Kidney (tissue), 14 donors: ENCODE results near the gene CCDC107. TPM values are rescaled to one million over a fixed set of nuclear protein-coding genes. Genes with fewer than 3 reads are reported as not detected.

Experiments
- DNase-seq, 5 donors: peaks; one replicate each; pipeline ENCODE4 v3.0.0-alpha.2; 2013 to 2020
- FAIRE-seq: peaks from 2 replicates; lab custom pipeline; 2012; peaks lifted over from hg19 to GRCh38; lab: Jason Lieb, UNC
- H3K27ac ChIP-seq, 2 donors: one replicate each; pipeline ENCODE4 v1.7.0; 2013; ENCODE audit warnings: low read depth in 2 of 2, low read length in 2 of 2, inconsistent platforms in 1 of 2
- H3K27me3 ChIP-seq: one replicate; pipeline ENCODE4 v1.7.1; 2013; ENCODE audit warnings: low read length, inconsistent platforms; ENCODE audit not compliant: control insufficient read depth, insufficient read depth
- H3K36me3 ChIP-seq, 3 donors: one replicate each; pipeline versions ENCODE4 v1.7.0 to v1.7.1; 2013; ENCODE audit warnings: low read length in 3 of 3, control low read depth in 1 of 3, inconsistent platforms in 1 of 3; ENCODE audit not compliant: insufficient read depth in 3 of 3, control insufficient read depth in 2 of 3
- H3K4me1 ChIP-seq, 3 donors: one replicate each; pipeline versions ENCODE4 v1.7.0 to v1.7.1; 2013; ENCODE audit warnings: low read length in 3 of 3, inconsistent platforms in 1 of 3, low read depth in 1 of 3; ENCODE audit not compliant: control insufficient read depth in 2 of 3, insufficient read depth in 2 of 3
- H3K4me3 ChIP-seq, 3 donors: one replicate each; pipeline versions ENCODE4 v1.7.0 to v1.8.1; 2013; ENCODE audit warnings: low read length in 3 of 3, control low read depth in 1 of 3, inconsistent platforms in 1 of 3
- H3K9ac ChIP-seq, 3 donors: one replicate each; pipeline versions ENCODE4 v1.7.0 to v1.7.1; 2013; ENCODE audit warnings: low read length in 3 of 3, control low read depth in 1 of 3, inconsistent platforms in 1 of 3
- H3K9me3 ChIP-seq, 3 donors: one replicate each; pipeline versions ENCODE4 v1.7.0 to v1.7.1; 2013; ENCODE audit warnings: low read length in 3 of 3, control low read depth in 1 of 3, inconsistent platforms in 1 of 3; ENCODE audit not compliant: control insufficient read depth in 2 of 3, insufficient read depth in 1 of 3
- CTCF ChIP-seq: IDR thresholded peaks from 3 replicates; pipeline ENCODE4 v1.5.1; 2012; ENCODE audit warnings: mild to moderate bottlenecking, moderate library complexity, borderline replicate concordance; ENCODE audit not compliant: insufficient read depth; ENCODE audit errors: extremely low read depth
- intact Hi-C: fragments of 100-400 bp; cut with DNase I; formaldehyde crosslinking; loops from one replicate; pipeline ENCODE4 v1.11.1; 2022
- polyA plus RNA-seq: library from polyadenylated mRNA; stranded (reverse); fragments of 350-450 nt; fragmentation: Illumina TruSeq; extraction: RNeasy Lipid Tissue Mini Kit (QIAGEN cat#74804); gene quantifications from one replicate; pipeline ENCODE4 v1.2.3, GENCODE V29; 2014; ENCODE audit warnings: low read depth, low replicate concordance; ENCODE audit not compliant: insufficient read depth
- total RNA-seq: library from RNA; stranded (reverse); fragmentation: NEBNext Ultra II Directional; extraction: Animal tissue kit (Norgen Biotek cat#: 25700); gene quantifications from one replicate; pipeline ENCODE4 v1.2.1, GENCODE V29; 2021
- donor health status: control.
- donor health status: control.
- donor health status: control.
- donor health status: control.
- donor health status: control.
- donor health status: DM: yes; HTN: yes; CAD: no.
- donor health status: Normal renal cell carcinoma (clear cell type).

CCDC107 gene
- total and polyA plus RNA-seq, 2 donors from 2014 or later: 26.8 to 52.3 TPM

GRCh38 chr9:35690294-35690613 lies 32.2 kb downstream of the CCDC107 start:
- peak overlapping the region; percentile 85 for H3K27ac ChIP-seq
- H3K36me3 ChIP-seq: peaks cover 0 to 1% (median 0%) of the 10 kb centered on the region in 3 donors
- peak in 1 of 5 donors; percentile 49 for DNase-seq
- no peak for FAIRE-seq
- intact Hi-C loops: no loop called here
- peaks cover 0 to 5% (median 0%) of the 10 kb centered on the region in 3 donors for H3K4me1 ChIP-seq
- H3K4me3 ChIP-seq: peak overlapping the region; percentile 44 to 74 (median 45)
- no peaks in the 10 kb centered on the region for H3K9me3 ChIP-seq
- no peaks in the 10 kb centered on the region for H3K27me3 ChIP-seq
- H3K9ac ChIP-seq: peak overlapping the region; percentile 10 to 69 (median 55)
- TF ChIP-seq CTCF: no peak

- H3K27ac ChIP-seq: peak overlapping the region; percentile 85 to 95
- DNase-seq (peak; percentile 69 to 95 (median 84)), FAIRE-seq (no peak)
- no peak for TF ChIP-seq CTCF
- H3K9ac ChIP-seq: peak overlapping the region; percentile 48 to 69 (median 61)
- no peaks in the 10 kb centered on the region for H3K36me3 ChIP-seq
- intact Hi-C loops: no loop called here
- H3K4me1 ChIP-seq: peaks cover 0 to 4% (median 0%) of the 10 kb centered on the region in 3 donors
- no peaks in the 10 kb centered on the region for H3K27me3 ChIP-seq
- no peaks in the 10 kb centered on the region for H3K9me3 ChIP-seq
- peak overlapping the region; percentile 56 to 74 (median 66) for H3K4me3 ChIP-seq
Measured at GRCh38 chr9:35690614-35691333, 32.7 kb downstream of the CCDC107 start.

- Histone ChIP-seq H3K36me3 (no peaks in the 10 kb centered on the region), H3K4me1 (peaks cover 0 to 5% (median 0%) of the 10 kb centered on the region in 3 donors), H3K4me3 (peak overlapping the region; percentile 56 to 74 (median 66)), H3K27ac (peak overlapping the region; percentile 85 to 95), H3K27me3 (no peaks in the 10 kb centered on the region), H3K9me3 (no peaks in the 10 kb centered on the region), H3K9ac (peak overlapping the region; percentile 20 to 61 (median 55))
- no peak for DNase-seq
- TF ChIP-seq CTCF: no peak
- intact Hi-C loops: no loop called here
- FAIRE-seq: no peak
Measured at GRCh38 chr9:35691334-35691650, 33.2 kb downstream of the CCDC107 start.
